ENCODE results near the gene S100Z. TPM values are rescaled to one million over a fixed set of nuclear protein-coding genes. Genes with fewer than 3 reads are reported as not detected.

The S100Z gene
- total RNA-seq, 1 donor from 2014 or later: not detected

DNA sequence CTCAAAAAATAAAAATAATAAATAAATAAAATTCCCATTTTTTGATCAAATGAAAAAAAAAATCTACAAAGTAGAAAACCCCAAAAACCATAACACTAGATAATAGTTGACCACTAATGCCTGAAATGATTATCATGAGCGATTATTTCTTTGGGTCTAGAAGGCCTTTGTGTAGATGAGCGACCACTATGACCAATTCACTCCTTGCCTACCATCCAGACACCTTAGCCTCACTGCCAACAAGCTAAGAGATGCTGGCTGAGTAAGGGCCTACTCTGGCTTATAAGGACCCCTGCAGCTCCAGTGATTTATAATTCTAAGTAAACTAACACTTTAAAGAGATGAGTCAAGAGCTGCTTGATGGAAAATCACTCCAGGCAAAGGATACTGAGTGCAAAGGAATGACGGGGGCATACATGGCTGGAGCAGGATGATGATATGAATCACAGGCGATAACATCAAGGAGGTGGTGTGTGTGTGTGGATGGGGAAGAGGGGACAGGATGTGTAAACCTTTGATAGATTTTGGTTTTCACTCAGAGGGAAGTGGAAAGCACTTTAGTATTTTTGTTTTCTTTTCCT is 35.7 kb upstream of the S100Z start:
- H3K27me3 Mint-ChIP-seq (ENCODE audit: low read depth, unreplicated experiment): no peaks in the 10 kb centered on the region
- DNase-seq (ENCODE audit: low read depth) (peak; percentile 99), FAIRE-seq (peak; percentile 23)
- H3K36me3 Mint-ChIP-seq (ENCODE audit: low read depth, unreplicated experiment): peaks cover 5% of the 10 kb centered on the region
- Histone ChIP-seq H3K36me3 (ENCODE audit: insufficient read depth, low read length) (no peaks in the 10 kb centered on the region), H3K79me2 (ENCODE audit: insufficient read depth, low read length) (peaks cover under 1% of the 10 kb centered on the region), H3K27me3 (ENCODE audit: insufficient read depth, low read length) (no peaks in the 10 kb centered on the region), H3K9me3 (ENCODE audit: insufficient read depth, low read depth, low read length) (no peaks in the 10 kb centered on the region), H3K4me2 (ENCODE audit: low read length) (peak overlapping the region; percentile 54), H3K4me3 (ENCODE audit: insufficient read depth, low read depth, low read length) (no peak overlapping the region), H3K9ac (ENCODE audit: low read length) (peak overlapping the region; percentile 26), H4K20me1 (ENCODE audit: insufficient read depth, low read length) (no peaks in the 10 kb centered on the region), H3K4me1 (ENCODE audit: insufficient read depth, low read length) (peaks cover 12% of the 10 kb centered on the region), H2AFZ (ENCODE audit: low read depth, low read length) (no peak overlapping the region), H3K27ac (ENCODE audit: low read depth, low read length) (peak overlapping the region; percentile 72)
- peak overlapping the region; percentile 78 for H3K27ac Mint-ChIP-seq (ENCODE audit: unreplicated experiment)
- TF ChIP-seq EZH2 (IDR thresholded peaks at IDR 0.05; ENCODE audit: insufficient read depth, low read length): no peak
- TF ChIP-seq, protein P1, sequence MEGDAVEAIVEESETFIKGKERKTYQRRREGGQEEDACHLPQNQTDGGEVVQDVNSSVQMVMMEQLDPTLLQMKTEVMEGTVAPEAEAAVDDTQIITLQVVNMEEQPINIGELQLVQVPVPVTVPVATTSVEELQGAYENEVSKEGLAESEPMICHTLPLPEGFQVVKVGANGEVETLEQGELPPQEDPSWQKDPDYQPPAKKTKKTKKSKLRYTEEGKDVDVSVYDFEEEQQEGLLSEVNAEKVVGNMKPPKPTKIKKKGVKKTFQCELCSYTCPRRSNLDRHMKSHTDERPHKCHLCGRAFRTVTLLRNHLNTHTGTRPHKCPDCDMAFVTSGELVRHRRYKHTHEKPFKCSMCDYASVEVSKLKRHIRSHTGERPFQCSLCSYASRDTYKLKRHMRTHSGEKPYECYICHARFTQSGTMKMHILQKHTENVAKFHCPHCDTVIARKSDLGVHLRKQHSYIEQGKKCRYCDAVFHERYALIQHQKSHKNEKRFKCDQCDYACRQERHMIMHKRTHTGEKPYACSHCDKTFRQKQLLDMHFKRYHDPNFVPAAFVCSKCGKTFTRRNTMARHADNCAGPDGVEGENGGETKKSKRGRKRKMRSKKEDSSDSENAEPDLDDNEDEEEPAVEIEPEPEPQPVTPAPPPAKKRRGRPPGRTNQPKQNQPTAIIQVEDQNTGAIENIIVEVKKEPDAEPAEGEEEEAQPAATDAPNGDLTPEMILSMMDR (IDR thresholded peaks at IDR 0.05; ENCODE audit: insufficient read depth, low read depth, low read length): no peak
- peaks cover 14% of the 10 kb centered on the region for H3K4me1 Mint-ChIP-seq (ENCODE audit: low read depth, unreplicated experiment)
- H3K9me3 Mint-ChIP-seq (ENCODE audit: unreplicated experiment): peaks cover 2% of the 10 kb centered on the region
- no peak overlapping the region for H3K4me3 Mint-ChIP-seq (ENCODE audit: unreplicated experiment)

DNA sequence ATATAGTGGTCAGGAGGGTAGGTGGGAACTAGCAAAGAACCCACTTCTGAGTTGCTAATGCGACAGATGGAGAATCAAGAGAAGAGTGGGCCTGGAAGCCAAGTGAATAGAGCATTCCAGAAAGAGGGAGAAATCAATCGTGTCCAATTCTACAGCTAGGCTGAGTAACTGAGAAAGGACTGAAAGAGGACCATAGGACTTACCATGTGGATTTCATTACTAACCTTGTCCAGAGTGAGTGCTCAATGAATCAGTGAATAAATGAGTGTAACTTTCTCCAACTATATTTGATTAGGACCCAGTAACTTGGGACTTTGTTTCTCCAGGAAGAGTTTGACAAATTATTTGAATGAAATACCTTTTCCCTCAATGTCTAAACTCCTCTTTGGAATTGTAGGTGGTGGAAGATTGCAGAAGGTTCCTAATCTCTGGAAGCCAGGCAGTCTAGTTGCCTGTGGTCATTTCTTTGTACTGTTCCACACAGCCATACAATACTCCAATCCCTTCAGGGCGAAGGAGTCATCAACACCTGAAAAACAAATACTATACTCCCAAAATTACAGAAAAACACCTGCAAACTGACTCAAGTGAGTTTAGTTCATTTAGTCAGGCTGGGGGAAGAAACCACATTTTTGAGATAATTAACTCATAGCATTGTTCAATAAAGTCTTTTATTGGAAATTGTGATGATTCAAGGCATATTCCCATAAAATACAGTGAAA is 33.5 kb upstream of the S100Z start:
- Mint-ChIP-seq H3K36me3 (ENCODE audit: low read depth, unreplicated experiment) (peaks cover 9% of the 10 kb centered on the region), H3K9me3 (ENCODE audit: unreplicated experiment) (peaks cover 1% of the 10 kb centered on the region), H3K4me3 (ENCODE audit: unreplicated experiment) (no peak overlapping the region), H3K4me1 (ENCODE audit: low read depth, unreplicated experiment) (peaks cover 13% of the 10 kb centered on the region), H3K27ac (ENCODE audit: unreplicated experiment) (no peak overlapping the region), H3K27me3 (ENCODE audit: low read depth, unreplicated experiment) (no peaks in the 10 kb centered on the region)
- peaks cover 22% of the 10 kb centered on the region for H3K79me2 ChIP-seq (ENCODE audit: insufficient read depth, low read length)
- H3K4me3 ChIP-seq (ENCODE audit: insufficient read depth, low read depth, low read length): no peak overlapping the region
- no peak overlapping the region for H3K27ac ChIP-seq (ENCODE audit: low read depth, low read length)
- H3K4me2 ChIP-seq (ENCODE audit: low read length): no peak overlapping the region
- H3K9ac ChIP-seq (ENCODE audit: low read length): no peak overlapping the region
- H3K27me3 ChIP-seq (ENCODE audit: insufficient read depth, low read length): no peaks in the 10 kb centered on the region
- no peaks in the 10 kb centered on the region for H3K9me3 ChIP-seq (ENCODE audit: insufficient read depth, low read depth, low read length)
- DNase-seq (ENCODE audit: low read depth) (no peak), FAIRE-seq (no peak)
- H3K36me3 ChIP-seq (ENCODE audit: insufficient read depth, low read length): no peaks in the 10 kb centered on the region
- no peaks in the 10 kb centered on the region for H4K20me1 ChIP-seq (ENCODE audit: insufficient read depth, low read length)
- H2AFZ ChIP-seq (ENCODE audit: low read depth, low read length): no peak overlapping the region
- peaks cover 24% of the 10 kb centered on the region for H3K4me1 ChIP-seq (ENCODE audit: insufficient read depth, low read length)
- TF ChIP-seq EZH2 (IDR thresholded peaks at IDR 0.05; ENCODE audit: insufficient read depth, low read length): no peak
- TF ChIP-seq, protein P1 (IDR thresholded peaks at IDR 0.05; ENCODE audit: insufficient read depth, low read depth, low read length): no peak

All from astrocyte (in vitro differentiated cells and primary cell).